ENCODE measurements around the gene PELI2. TPM values are rescaled to one million over a fixed set of nuclear protein-coding genes. Genes with fewer than 3 reads are reported as not detected.
"Not testable (repeated sequence)": the region's sequence is repeated elsewhere in the genome, so short reads cannot be mapped to it uniquely, and the experiment has no call there.

Gene PELI2
- total RNA-seq, 2 donors from 2014 or later = 4.4 to 7.0 TPM

GRCh38 chr14:56160088-56160487 lies 41.9 kb downstream of the PELI2 start:
- no peaks in the 10 kb centered on the region for H3K36me3 ChIP-seq
- peaks cover 0 to 10% of the 10 kb centered on the region in 2 donors for H3K4me1 ChIP-seq
- TF ChIP-seq, protein P1, sequence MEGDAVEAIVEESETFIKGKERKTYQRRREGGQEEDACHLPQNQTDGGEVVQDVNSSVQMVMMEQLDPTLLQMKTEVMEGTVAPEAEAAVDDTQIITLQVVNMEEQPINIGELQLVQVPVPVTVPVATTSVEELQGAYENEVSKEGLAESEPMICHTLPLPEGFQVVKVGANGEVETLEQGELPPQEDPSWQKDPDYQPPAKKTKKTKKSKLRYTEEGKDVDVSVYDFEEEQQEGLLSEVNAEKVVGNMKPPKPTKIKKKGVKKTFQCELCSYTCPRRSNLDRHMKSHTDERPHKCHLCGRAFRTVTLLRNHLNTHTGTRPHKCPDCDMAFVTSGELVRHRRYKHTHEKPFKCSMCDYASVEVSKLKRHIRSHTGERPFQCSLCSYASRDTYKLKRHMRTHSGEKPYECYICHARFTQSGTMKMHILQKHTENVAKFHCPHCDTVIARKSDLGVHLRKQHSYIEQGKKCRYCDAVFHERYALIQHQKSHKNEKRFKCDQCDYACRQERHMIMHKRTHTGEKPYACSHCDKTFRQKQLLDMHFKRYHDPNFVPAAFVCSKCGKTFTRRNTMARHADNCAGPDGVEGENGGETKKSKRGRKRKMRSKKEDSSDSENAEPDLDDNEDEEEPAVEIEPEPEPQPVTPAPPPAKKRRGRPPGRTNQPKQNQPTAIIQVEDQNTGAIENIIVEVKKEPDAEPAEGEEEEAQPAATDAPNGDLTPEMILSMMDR (IDR thresholded peaks at IDR 0.05) = no peak
- no peak overlapping the region for H3K4me3 ChIP-seq
- no peaks in the 10 kb centered on the region for H3K27me3 ChIP-seq
- H3K27ac ChIP-seq = no peak overlapping the region
- no peak for DNase-seq (ENCODE audit: low spot score)
- peaks cover 0 to 25% of the 10 kb centered on the region in 2 donors for H3K9me3 ChIP-seq

DNA sequence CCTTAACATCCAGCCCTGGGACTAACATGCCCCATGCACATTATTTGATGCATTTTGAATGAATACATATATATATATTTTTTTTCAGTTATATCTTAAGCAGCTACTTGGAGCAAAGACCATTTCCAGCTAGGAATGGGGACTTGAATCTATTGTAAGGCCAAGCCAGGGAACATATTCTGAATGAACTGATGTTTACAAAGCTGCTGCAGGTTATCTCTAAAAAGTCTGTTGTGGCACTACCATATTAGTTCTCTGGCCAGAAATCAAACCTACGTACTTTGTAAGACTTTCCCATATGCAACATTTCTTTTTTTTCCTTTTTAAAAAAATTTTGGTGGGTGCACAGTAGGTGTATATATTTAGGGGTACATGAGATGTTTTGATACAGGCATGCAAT lies 43.4 kb downstream of the PELI2 start:
- no peak overlapping the region for H3K4me3 ChIP-seq
- no peaks in the 10 kb centered on the region for H3K27me3 ChIP-seq
- no peak for DNase-seq (ENCODE audit: low spot score)
- H3K9me3 ChIP-seq = peaks cover 0 to 40% of the 10 kb centered on the region in 2 donors
- H3K36me3 ChIP-seq = no peaks in the 10 kb centered on the region
- no peak overlapping the region for H3K27ac ChIP-seq
- TF ChIP-seq, protein P1 (IDR thresholded peaks at IDR 0.05) = no peak
- H3K4me1 ChIP-seq = peaks cover 0 to 10% of the 10 kb centered on the region in 2 donors

DNA sequence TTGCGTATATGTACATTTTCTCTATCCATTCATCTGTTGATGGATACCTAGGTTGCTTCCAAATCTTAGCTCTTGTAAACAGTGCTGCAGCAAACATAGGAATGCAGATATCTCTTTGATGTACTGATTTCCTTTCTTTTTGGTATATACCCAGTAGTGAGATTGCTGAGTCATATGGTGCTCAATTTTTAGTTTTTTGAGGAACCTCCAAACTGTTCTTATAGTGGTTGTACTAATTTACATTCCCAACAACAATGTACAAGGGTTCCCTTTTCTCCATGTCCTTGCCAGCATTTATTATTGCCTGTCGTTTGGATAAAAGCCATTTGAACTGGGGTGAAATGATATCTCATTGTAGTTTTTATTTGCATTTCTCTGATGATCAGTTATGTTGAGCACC lies 44.3 kb downstream of the PELI2 start:
- Histone ChIP-seq H3K36me3 (no peaks in the 10 kb centered on the region), H3K27me3 (no peaks in the 10 kb centered on the region), H3K4me1 (peaks cover 0 to 10% of the 10 kb centered on the region in 2 donors), H3K9me3 (peaks cover 0 to 49% of the 10 kb centered on the region in 2 donors), H3K27ac (no peak overlapping the region), H3K4me3 (no peak overlapping the region)
- DNase-seq (ENCODE audit: low spot score) = no peak
- TF ChIP-seq, protein P1 (IDR thresholded peaks at IDR 0.05) = no peak

DNA sequence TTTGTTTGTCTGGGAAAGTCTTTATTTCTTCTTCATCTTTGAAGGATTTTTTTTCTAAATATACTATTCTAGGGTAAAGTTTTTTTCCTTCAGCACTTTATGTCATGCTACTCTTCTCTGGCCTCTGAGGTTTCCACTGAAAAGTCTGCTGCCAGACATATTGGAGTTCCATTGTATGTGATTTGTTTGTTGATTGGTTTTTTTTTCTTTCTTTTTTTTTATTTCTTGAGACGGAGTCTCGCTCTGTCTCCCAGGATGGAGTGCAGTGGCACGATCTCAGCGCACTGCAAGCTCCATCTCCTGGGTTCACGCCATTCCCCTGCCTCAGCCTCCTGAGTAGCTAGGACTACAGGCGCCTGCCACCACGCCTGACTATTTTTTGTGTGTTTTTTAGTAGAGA lies 48.4 kb downstream of the PELI2 start:
- H3K36me3 ChIP-seq = not testable (repeated sequence)

DNA sequence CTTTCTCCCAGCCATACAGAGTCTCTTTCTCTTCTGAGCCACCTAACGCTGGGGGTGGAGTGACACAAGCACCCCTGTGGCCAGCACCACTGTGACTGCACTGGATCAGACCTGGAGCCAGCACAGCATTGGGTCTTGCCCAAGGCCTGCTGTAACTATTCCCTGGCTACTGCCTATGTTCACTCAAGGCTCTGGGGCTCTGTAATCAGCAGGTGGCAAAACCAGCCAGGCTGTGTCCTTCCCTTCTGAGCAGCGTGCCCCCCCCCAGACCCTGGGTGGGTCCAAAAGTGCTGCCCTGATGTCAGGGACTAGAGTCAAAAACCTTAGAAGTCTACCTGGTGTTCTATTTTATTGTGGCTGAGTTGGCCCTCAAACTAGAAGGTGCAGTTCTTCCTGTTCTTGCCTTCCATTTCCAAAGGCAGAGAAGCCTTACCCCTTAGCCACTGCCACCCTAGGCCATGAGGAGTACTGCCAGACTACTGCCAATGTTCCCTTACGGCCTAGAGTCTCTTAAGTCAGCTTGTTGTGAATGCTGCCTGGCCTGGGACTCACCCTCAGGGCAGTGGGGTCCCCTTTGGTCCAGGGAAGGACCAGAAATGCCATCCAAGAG lies 49.9 kb downstream of the PELI2 start:
- no peak for DNase-seq (ENCODE audit: low spot score)
- H3K4me3 ChIP-seq = no peak overlapping the region
- H3K9me3 ChIP-seq = peaks cover 0 to 44% of the 10 kb centered on the region in 2 donors
- H3K4me1 ChIP-seq = peaks cover 0 to 9% of the 10 kb centered on the region in 2 donors
- no peak overlapping the region for H3K27ac ChIP-seq
- H3K27me3 ChIP-seq = no peaks in the 10 kb centered on the region
- H3K36me3 ChIP-seq = no peaks in the 10 kb centered on the region
- TF ChIP-seq, protein P1 (IDR thresholded peaks at IDR 0.05) = no peak

More for the DNA sequence above, 48.4 kb downstream of the PELI2 start:
- H3K4me3 ChIP-seq; H3K4me1 ChIP-seq; H3K27ac ChIP-seq; DNase-seq (ENCODE audit: low spot score); H3K27me3 ChIP-seq: not testable (repeated sequence)
- H3K9me3 ChIP-seq = peaks cover 0 to 49% of the 10 kb centered on the region in 2 donors

- H3K36me3 ChIP-seq = no peaks in the 10 kb centered on the region
- no peaks in the 10 kb centered on the region for H3K27me3 ChIP-seq
- H3K4me3 ChIP-seq = no peak overlapping the region
- no peak overlapping the region for H3K27ac ChIP-seq
- H3K4me1 ChIP-seq = peaks cover 0 to 9% of the 10 kb centered on the region in 2 donors
- TF ChIP-seq, protein P1 (IDR thresholded peaks at IDR 0.05) = no peak
- peaks cover 0 to 25% of the 10 kb centered on the region in 2 donors for H3K9me3 ChIP-seq
- DNase-seq (ENCODE audit: low spot score) = no peak
Observed at GRCh38 chr14:56170028-56170427, 51.8 kb downstream of the PELI2 start.

Data from right atrium auricular region (tissue), 2 donors.